ENCODE data around the gene ZBTB20. TPM values are rescaled to one million over a fixed set of nuclear protein-coding genes. Genes with fewer than 3 reads are reported as not detected.
"Not testable (repeated sequence)": the region's sequence is repeated elsewhere in the genome, so short reads cannot be mapped to it uniquely, and the experiment has no call there.

The ZBTB20 gene
- total RNA-seq, 4 donors from 2014 or later: 69.9 to 112 (median 80.8) TPM

GRCh38 chr3:115186351-115187148 is 39.5 kb upstream of the ZBTB20 start:
- no peak for TF ChIP-seq CTCF (IDR thresholded peaks at IDR 0.05)
- TF ChIP-seq POLR2AphosphoS5 (IDR thresholded peaks at IDR 0.05): no peak
- TF ChIP-seq POLR2A (IDR thresholded peaks at IDR 0.05; ENCODE audit: low read depth): no peak
- TF ChIP-seq EP300 (IDR thresholded peaks at IDR 0.05): no peak

GRCh38 chr3:115184859-115185572 is 37.9 kb upstream of the ZBTB20 start:
- intact Hi-C loops (cut with DNase I); H3K36me3 ChIP-seq; DNase-seq (ENCODE audit: extremely low spot score); H3K27ac ChIP-seq (replicated peaks in 1 of 4); H3K4me3 ChIP-seq; H3K4me1 ChIP-seq; H3K9me3 ChIP-seq; H3K27me3 ChIP-seq: not testable (repeated sequence)
- 98% methylated on average over 16 of the region's 32 CpGs for WGBS

More at GRCh38 chr3:115186351-115187148, 39.5 kb upstream of the ZBTB20 start:
- no peaks in the 10 kb centered on the region for H3K36me3 ChIP-seq
- H3K4me1 ChIP-seq: no peaks in the 10 kb centered on the region
- H3K4me3 ChIP-seq: no peak overlapping the region
- no peak for DNase-seq (ENCODE audit: extremely low spot score)
- no peak overlapping the region for H3K27ac ChIP-seq (replicated peaks in 1 of 4)
- peaks cover 0 to 9% (median 6%) of the 10 kb centered on the region in 4 donors for H3K9me3 ChIP-seq
- no peaks in the 10 kb centered on the region for H3K27me3 ChIP-seq
- WGBS: 81% methylated on average over 6 of the region's 6 CpGs
- intact Hi-C loops (cut with DNase I): no loop called here

GRCh38 chr3:115178930-115179329 is 31.8 kb upstream of the ZBTB20 start:
- H3K27ac ChIP-seq (replicated peaks in 1 of 4); H3K4me1 ChIP-seq; DNase-seq (ENCODE audit: extremely low spot score); H3K36me3 ChIP-seq; H3K9me3 ChIP-seq; H3K27me3 ChIP-seq; H3K4me3 ChIP-seq; intact Hi-C loops (cut with DNase I): not testable (repeated sequence)
- 87% methylated on average over 10 of the region's 10 CpGs for WGBS

GRCh38 chr3:115169808-115170207 is 22.7 kb upstream of the ZBTB20 start:
- no peaks in the 10 kb centered on the region for H3K27me3 ChIP-seq
- H3K4me3 ChIP-seq: no peak overlapping the region
- no peak for DNase-seq (ENCODE audit: extremely low spot score)
- no peak overlapping the region for H3K27ac ChIP-seq (replicated peaks in 1 of 4)
- TF ChIP-seq CTCF (IDR thresholded peaks at IDR 0.05) (peak in 2 of 3 experiments; percentile 41 to 45), EP300 (IDR thresholded peaks at IDR 0.05) (no peak), POLR2AphosphoS5 (IDR thresholded peaks at IDR 0.05) (no peak)
- H3K9me3 ChIP-seq: no peaks in the 10 kb centered on the region
- H3K4me1 ChIP-seq: no peaks in the 10 kb centered on the region
- WGBS: 80% methylated on average over 2 of the region's 2 CpGs
- H3K36me3 ChIP-seq: no peaks in the 10 kb centered on the region
- intact Hi-C loops (cut with DNase I): loop anchor here (10.0 kb wide), 1 partner anchor 345 kb away; no protein-coding TSS in a partner anchor

GRCh38 chr3:115165701-115166100 is 18.6 kb upstream of the ZBTB20 start:
- H3K9me3 ChIP-seq: no peaks in the 10 kb centered on the region
- H3K36me3 ChIP-seq: no peaks in the 10 kb centered on the region
- no peak overlapping the region for H3K4me3 ChIP-seq
- TF ChIP-seq EP300 (IDR thresholded peaks at IDR 0.05): no peak
- TF ChIP-seq POLR2AphosphoS5 (IDR thresholded peaks at IDR 0.05): no peak
- no peak for TF ChIP-seq POLR2A (IDR thresholded peaks at IDR 0.05; ENCODE audit: low read depth)
- no peak for TF ChIP-seq CTCF (IDR thresholded peaks at IDR 0.05)
- H3K27ac ChIP-seq (replicated peaks in 1 of 4): no peak overlapping the region
- WGBS: 72% methylated on average over 3 of the region's 3 CpGs
- no peaks in the 10 kb centered on the region for H3K4me1 ChIP-seq
- no peaks in the 10 kb centered on the region for H3K27me3 ChIP-seq
- intact Hi-C loops (cut with DNase I): loop anchor here (10.0 kb wide), 1 partner anchor 341 kb away; no protein-coding TSS in a partner anchor
- DNase-seq (ENCODE audit: extremely low spot score): no peak

Measured in esophagus muscularis mucosa (tissue), 4 donors.